ENCODE data around the gene HEPACAM. TPM values are rescaled to one million over a fixed set of nuclear protein-coding genes. Genes with fewer than 3 reads are reported as not detected.

Gene HEPACAM
- not detected in 2 replicates for total RNA-seq

GRCh38 chr11:124935548-124936514 is at the start of gene HEPACAM:
Gene HEPACAM (minus strand): TSS chr11:124936047. CDS start chr11:124936006, 41 bp downstream.

DNA sequence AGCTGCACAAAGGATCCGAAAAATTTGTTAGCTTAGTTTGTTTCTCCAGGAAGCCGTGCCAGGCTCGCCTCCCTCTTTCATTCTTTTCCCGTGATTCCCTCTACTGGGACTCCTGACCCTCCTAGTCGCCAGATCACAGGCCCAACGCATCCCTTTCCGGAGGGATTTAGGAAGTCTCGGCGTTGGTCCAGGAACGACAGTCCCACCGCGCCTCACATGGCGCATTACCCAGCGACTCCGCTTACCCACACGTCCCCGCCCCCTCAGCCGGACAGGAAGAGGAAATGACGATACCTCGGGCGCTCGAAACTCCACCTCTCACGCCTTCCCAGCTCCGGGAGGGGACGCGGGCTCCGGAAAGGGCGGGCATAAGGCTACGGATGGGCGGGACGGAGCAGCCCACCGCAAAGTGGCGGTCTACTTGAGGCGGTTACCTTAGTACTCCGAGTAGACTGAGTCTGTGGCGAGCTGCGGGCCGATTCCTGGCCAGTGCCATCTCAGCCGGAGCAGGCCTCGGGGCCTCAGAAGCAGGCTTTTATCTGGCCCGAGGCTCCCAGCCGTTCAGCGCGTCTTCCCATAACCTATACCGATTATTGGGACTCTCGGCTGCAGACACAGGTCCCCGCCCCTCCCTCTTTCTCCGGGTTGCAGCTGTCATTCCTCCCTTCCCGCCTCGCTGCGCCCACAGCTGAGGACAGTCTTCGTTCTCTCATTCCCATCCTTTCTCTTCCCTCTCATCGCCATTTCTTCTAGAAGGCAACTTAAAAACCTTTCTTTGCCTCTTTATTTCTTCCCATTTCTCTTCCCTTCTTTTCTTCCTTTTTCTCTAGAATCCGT is 18.1 kb upstream of the HEPACAM start, which contains the start of gene CCDC15:
TSS of gene CCDC15 (plus strand) at position 450 of the 837 bp plus-strand sequence. CDS start 531 bp downstream, outside the sequence.

DNA sequence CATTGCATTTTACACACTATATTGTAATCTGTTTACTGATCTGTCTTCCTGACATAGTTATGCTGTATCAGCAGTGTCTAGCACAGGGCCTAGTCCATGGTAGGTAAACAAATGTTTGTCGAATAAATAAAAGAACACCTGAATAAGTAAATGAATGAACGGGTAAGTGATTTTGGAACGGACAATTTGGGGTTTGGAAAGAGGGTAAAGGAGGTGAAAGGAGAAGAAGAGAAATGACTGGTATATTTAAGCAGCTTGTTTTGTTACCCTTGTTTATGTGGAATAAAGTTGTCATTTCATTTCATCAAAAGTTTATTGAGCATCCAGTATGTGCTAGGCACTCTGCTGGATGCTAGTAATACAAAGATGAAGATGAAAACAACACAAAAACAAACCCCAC is 16.9 kb downstream of the HEPACAM start, which contains the start of gene HEPN1:
TSS of gene HEPN1 (plus strand) at position 301 of the 400 bp plus-strand sequence.

GRCh38 chr11:124897674-124898262 is 38.1 kb downstream of the HEPACAM start, which contains the start of gene ROBO4:
Gene ROBO4 (minus strand): TSS chr11:124897865. CDS start chr11:124897795, 70 bp downstream.

Other genes with a start within 250 kb of the HEPACAM start
- 0.14 TPM in 1 of 2 replicates, not detected in the other for gene NRGN, start 196.1 kb downstream of the HEPACAM start, total RNA-seq
- gene VSIG2, start 183.8 kb downstream of the HEPACAM start, total RNA-seq: 0.18 and 0.28 TPM in 2 replicates
- 0.14 and 0.55 TPM in 2 replicates for gene ESAM, start 173.8 kb downstream of the HEPACAM start, total RNA-seq
- gene MSANTD2, start 135.6 kb downstream of the HEPACAM start, total RNA-seq: 4.8 and 5.7 TPM in 2 replicates
- 6.0 and 6.1 TPM in 2 replicates for gene ROBO3, start 70.6 kb downstream of the HEPACAM start, total RNA-seq
- 0.14 and 0.46 TPM in 2 replicates for gene ROBO4, start 38.2 kb downstream of the HEPACAM start, total RNA-seq
- not detected in 2 replicates for gene HEPN1, start 16.8 kb downstream of the HEPACAM start, total RNA-seq
- gene CCDC15, start 18.2 kb upstream of the HEPACAM start, total RNA-seq: 0.65 and 0.71 TPM in 2 replicates
- 0.18 and 0.43 TPM in 2 replicates for gene SLC37A2, start 127.3 kb upstream of the HEPACAM start, total RNA-seq
- 22.6 and 24.3 TPM in 2 replicates for gene TMEM218, start 175.6 kb upstream of the HEPACAM start, total RNA-seq
- gene PKNOX2, start 228.7 kb upstream of the HEPACAM start, total RNA-seq: 0.92 and 1.4 TPM in 2 replicates